Muscle layer of colon (tissue), 2 donors: ENCODE measurements around the gene RAB11FIP4.

Experiments used
- H3K27ac ChIP-seq: one replicate; pipeline ENCODE4 v1.7.0; 2013; ENCODE audit warnings: low read depth, mild to moderate bottlenecking, low read length, moderate library complexity
- H3K27me3 ChIP-seq, 2 donors: one replicate each; pipeline ENCODE4 v1.7.0; 2013; ENCODE audit warnings: low read length in 2 of 2, mild to moderate bottlenecking in 2 of 2; ENCODE audit not compliant: insufficient read depth in 2 of 2, control insufficient read depth in 1 of 2
- H3K36me3 ChIP-seq: one replicate; pipeline ENCODE4 v1.7.0; 2013; ENCODE audit warnings: mild to moderate bottlenecking, low read length; ENCODE audit not compliant: insufficient read depth
- H3K4me1 ChIP-seq: one replicate; pipeline ENCODE4 v1.7.0; 2013; ENCODE audit warnings: mild to moderate bottlenecking, low read length; ENCODE audit not compliant: insufficient read depth
- H3K4me3 ChIP-seq, 2 donors: one replicate each; pipeline ENCODE4 v1.7.0; 2013; ENCODE audit warnings: low read length in 2 of 2, low read depth in 1 of 2, mild to moderate bottlenecking in 1 of 2, moderate library complexity in 1 of 2
- H3K9ac ChIP-seq: one replicate; pipeline ENCODE4 v1.7.0; 2013; ENCODE audit warnings: low read length
- H3K9me3 ChIP-seq: one replicate; pipeline ENCODE4 v1.7.0; 2013; ENCODE audit warnings: mild to moderate bottlenecking, low read length
- donor health status: abdominal sarcoma.
- donor health status: Adenocarcinoma of cecum.

Gene RAB11FIP4

GRCh38 chr17:31492880-31493655 is 101.6 kb downstream of the RAB11FIP4 start:
- H3K36me3 ChIP-seq: no peaks in the 10 kb centered on the region
- no peak overlapping the region for H3K27ac ChIP-seq
- H3K9ac ChIP-seq: no peak overlapping the region
- H3K4me3 ChIP-seq: no peak overlapping the region
- no peaks in the 10 kb centered on the region for H3K4me1 ChIP-seq
- H3K27me3 ChIP-seq: peaks cover 0 to 15% of the 10 kb centered on the region in 2 donors
- H3K9me3 ChIP-seq: no peaks in the 10 kb centered on the region

- Histone ChIP-seq H3K27ac (no peak overlapping the region), H3K9me3 (no peaks in the 10 kb centered on the region), H3K4me1 (no peaks in the 10 kb centered on the region), H3K4me3 (no peak overlapping the region), H3K27me3 (peaks cover 0 to 9% of the 10 kb centered on the region in 2 donors), H3K9ac (no peak overlapping the region), H3K36me3 (no peaks in the 10 kb centered on the region)
Observed at GRCh38 chr17:31493656-31494155, 102.2 kb downstream of the RAB11FIP4 start.

- Histone ChIP-seq H3K27me3 (peaks cover 0 to 1% of the 10 kb centered on the region in 2 donors), H3K9me3 (no peaks in the 10 kb centered on the region), H3K9ac (no peak overlapping the region), H3K4me1 (no peaks in the 10 kb centered on the region), H3K27ac (no peak overlapping the region), H3K4me3 (no peak overlapping the region), H3K36me3 (no peaks in the 10 kb centered on the region)
Observed at GRCh38 chr17:31494259-31495021, 103.0 kb downstream of the RAB11FIP4 start.

- no peak overlapping the region for H3K9ac ChIP-seq
- H3K9me3 ChIP-seq: no peaks in the 10 kb centered on the region
- no peaks in the 10 kb centered on the region for H3K36me3 ChIP-seq
- H3K4me1 ChIP-seq: no peaks in the 10 kb centered on the region
- no peak overlapping the region for H3K27ac ChIP-seq
- no peak overlapping the region for H3K4me3 ChIP-seq
- no peaks in the 10 kb centered on the region for H3K27me3 ChIP-seq
Observed at GRCh38 chr17:31495022-31495885, 103.8 kb downstream of the RAB11FIP4 start.

GRCh38 chr17:31496097-31496496 is 104.6 kb downstream of the RAB11FIP4 start:
- Histone ChIP-seq H3K9ac (no peak overlapping the region), H3K4me1 (no peaks in the 10 kb centered on the region), H3K27ac (no peak overlapping the region)

GRCh38 chr17:31496601-31497000 is 105.1 kb downstream of the RAB11FIP4 start:
- H3K4me1 ChIP-seq: no peaks in the 10 kb centered on the region

More at GRCh38 chr17:31496097-31496496, 104.6 kb downstream of the RAB11FIP4 start:
- H3K36me3 ChIP-seq: no peaks in the 10 kb centered on the region
- no peaks in the 10 kb centered on the region for H3K9me3 ChIP-seq
- H3K4me3 ChIP-seq: no peak overlapping the region
- no peaks in the 10 kb centered on the region for H3K27me3 ChIP-seq

GRCh38 chr17:31497431-31497830 is 106.0 kb downstream of the RAB11FIP4 start:
- no peaks in the 10 kb centered on the region for H3K4me1 ChIP-seq
- H3K4me3 ChIP-seq: no peak overlapping the region
- no peaks in the 10 kb centered on the region for H3K36me3 ChIP-seq
- H3K27ac ChIP-seq: no peak overlapping the region
- no peak overlapping the region for H3K9ac ChIP-seq
- H3K9me3 ChIP-seq: no peaks in the 10 kb centered on the region
- H3K27me3 ChIP-seq: no peaks in the 10 kb centered on the region

More at GRCh38 chr17:31496601-31497000, 105.1 kb downstream of the RAB11FIP4 start:
- H3K9me3 ChIP-seq: no peaks in the 10 kb centered on the region
- H3K27me3 ChIP-seq: no peaks in the 10 kb centered on the region
- no peaks in the 10 kb centered on the region for H3K36me3 ChIP-seq
- H3K9ac ChIP-seq: no peak overlapping the region
- H3K4me3 ChIP-seq: no peak overlapping the region
- H3K27ac ChIP-seq: no peak overlapping the region

- H3K4me3 ChIP-seq: no peak overlapping the region
- no peaks in the 10 kb centered on the region for H3K27me3 ChIP-seq
- H3K27ac ChIP-seq: no peak overlapping the region
- no peaks in the 10 kb centered on the region for H3K4me1 ChIP-seq
- H3K36me3 ChIP-seq: no peaks in the 10 kb centered on the region
- H3K9me3 ChIP-seq: no peaks in the 10 kb centered on the region
- H3K9ac ChIP-seq: no peak overlapping the region
Observed at GRCh38 chr17:31497994-31498826, 106.7 kb downstream of the RAB11FIP4 start.

GRCh38 chr17:31499771-31500554 is 108.5 kb downstream of the RAB11FIP4 start:
- no peak overlapping the region for H3K9ac ChIP-seq
- H3K36me3 ChIP-seq: no peaks in the 10 kb centered on the region
- no peaks in the 10 kb centered on the region for H3K4me1 ChIP-seq

GRCh38 chr17:31506517-31506916 is 115.0 kb downstream of the RAB11FIP4 start:
- no peak overlapping the region for H3K9ac ChIP-seq
- no peaks in the 10 kb centered on the region for H3K9me3 ChIP-seq
- no peaks in the 10 kb centered on the region for H3K4me1 ChIP-seq
- no peaks in the 10 kb centered on the region for H3K36me3 ChIP-seq
- H3K27ac ChIP-seq: no peak overlapping the region
- peaks cover 0 to 5% of the 10 kb centered on the region in 2 donors for H3K27me3 ChIP-seq
- H3K4me3 ChIP-seq: no peak overlapping the region

More at GRCh38 chr17:31499771-31500554, 108.5 kb downstream of the RAB11FIP4 start:
- Histone ChIP-seq H3K27me3 (no peaks in the 10 kb centered on the region), H3K4me3 (no peak overlapping the region), H3K9me3 (no peaks in the 10 kb centered on the region), H3K27ac (no peak overlapping the region)
